AG09309 (cell line): Measurements from ENCODE around the gene TPSAB1.
"Not testable (repeated sequence)": the region's sequence is repeated elsewhere in the genome, so short reads cannot be mapped to it uniquely, and the experiment has no call there.

Source experiments
- DNase-seq: peaks from one replicate; pipeline ENCODE4 v3.0.0-alpha.2; 2010; ENCODE audit warnings: low read depth
- H3K4me3 ChIP-seq: 2 replicates; pipeline ENCODE4 v1.5.1; 2011; ENCODE audit warnings: mild to moderate bottlenecking, low read depth, low read length, moderate library complexity; ENCODE audit not compliant: control insufficient read depth
- TF ChIP-seq, protein P1 (sequence below): IDR thresholded peaks from 2 replicates; pipeline ENCODE4 v1.5.1; 2011; ENCODE audit warnings: mild to moderate bottlenecking, low read depth, low read length, inconsistent platforms; ENCODE audit not compliant: insufficient read depth, control insufficient read depth; ENCODE audit errors: missing control alignments

The TPSAB1 gene

DNA sequence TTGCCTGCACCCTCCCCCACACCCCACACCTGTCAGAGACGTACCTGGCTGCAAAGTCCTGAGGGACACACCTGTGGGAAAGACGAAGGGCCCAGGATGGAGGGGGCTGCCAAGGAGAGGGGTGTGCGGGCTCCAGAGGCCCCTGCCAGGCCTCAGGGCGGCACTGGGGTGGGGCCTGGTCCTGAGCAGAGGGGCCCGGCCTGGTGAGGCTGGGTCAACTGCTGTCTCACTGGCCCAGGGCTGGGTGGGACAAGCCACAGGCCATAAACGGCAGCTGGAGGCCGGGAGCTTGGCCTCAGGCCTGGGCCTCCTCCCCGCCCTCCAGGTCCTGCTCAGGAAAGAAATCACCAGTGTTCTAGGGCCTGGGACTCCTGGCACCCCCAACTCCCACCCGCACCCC is 15.9 kb upstream of the TPSAB1 start:
- no peak overlapping the region for H3K4me3 ChIP-seq
- TF ChIP-seq, protein P1, sequence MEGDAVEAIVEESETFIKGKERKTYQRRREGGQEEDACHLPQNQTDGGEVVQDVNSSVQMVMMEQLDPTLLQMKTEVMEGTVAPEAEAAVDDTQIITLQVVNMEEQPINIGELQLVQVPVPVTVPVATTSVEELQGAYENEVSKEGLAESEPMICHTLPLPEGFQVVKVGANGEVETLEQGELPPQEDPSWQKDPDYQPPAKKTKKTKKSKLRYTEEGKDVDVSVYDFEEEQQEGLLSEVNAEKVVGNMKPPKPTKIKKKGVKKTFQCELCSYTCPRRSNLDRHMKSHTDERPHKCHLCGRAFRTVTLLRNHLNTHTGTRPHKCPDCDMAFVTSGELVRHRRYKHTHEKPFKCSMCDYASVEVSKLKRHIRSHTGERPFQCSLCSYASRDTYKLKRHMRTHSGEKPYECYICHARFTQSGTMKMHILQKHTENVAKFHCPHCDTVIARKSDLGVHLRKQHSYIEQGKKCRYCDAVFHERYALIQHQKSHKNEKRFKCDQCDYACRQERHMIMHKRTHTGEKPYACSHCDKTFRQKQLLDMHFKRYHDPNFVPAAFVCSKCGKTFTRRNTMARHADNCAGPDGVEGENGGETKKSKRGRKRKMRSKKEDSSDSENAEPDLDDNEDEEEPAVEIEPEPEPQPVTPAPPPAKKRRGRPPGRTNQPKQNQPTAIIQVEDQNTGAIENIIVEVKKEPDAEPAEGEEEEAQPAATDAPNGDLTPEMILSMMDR, result no peak
- no peak for DNase-seq

GRCh38 chr16:1225051-1225451 is 15.5 kb upstream of the TPSAB1 start, which contains the start of gene TPSG1:
TSS of gene TPSG1 (minus strand) at chr16:1225268. CDS start at chr16:1225252, 16 bp downstream.
- no peak within 1 kb of the TSS for H3K4me3 ChIP-seq
- no peak for DNase-seq
- TF ChIP-seq, protein P1, result no peak

- not testable (repeated sequence) for DNase-seq, H3K4me3 ChIP-seq
These were observed 14.7 kb upstream of the TPSAB1 start for GRCh38 chr16:1225728-1226311.

DNA sequence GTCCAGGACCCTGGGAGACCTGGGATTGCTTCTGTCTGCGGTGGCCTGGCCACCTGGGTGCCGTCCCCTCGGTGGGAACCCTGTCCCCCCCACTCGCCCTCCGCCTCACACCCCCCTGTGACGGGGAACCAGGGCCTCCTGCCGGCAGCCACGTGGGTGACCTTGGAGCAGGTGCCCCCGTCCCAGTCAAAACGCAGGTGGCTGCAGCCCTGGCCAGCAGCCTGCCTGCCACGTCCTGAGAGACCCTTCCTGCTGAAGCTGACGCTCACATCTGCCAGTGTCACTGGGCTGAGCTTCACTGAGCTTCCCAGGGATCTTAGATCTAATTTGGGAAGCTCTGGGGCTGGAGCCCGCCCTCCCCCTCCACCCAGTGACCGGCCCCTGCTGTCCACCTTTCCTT is 13.8 kb upstream of the TPSAB1 start:
- not testable (repeated sequence) for H3K4me3 ChIP-seq

DNA sequence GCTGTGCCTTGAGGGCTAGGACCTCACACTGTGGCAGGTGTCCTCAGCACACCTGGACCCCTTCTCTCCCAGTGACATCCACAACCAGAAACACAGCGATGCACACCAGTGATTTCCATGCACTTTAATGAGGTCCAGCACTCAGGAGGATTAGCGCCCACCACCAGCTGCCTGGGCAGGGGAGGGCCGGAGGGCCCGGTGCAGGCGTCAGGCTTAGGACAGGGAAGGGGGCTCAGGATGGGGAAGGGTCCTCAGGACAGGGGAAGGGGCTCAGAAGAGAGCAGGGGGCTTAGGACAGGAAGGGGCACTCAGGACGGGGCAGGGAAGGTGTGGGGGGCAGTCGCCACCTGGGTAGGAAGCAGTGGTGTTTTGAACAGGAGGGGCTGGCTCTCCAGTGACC is 12.3 kb upstream of the TPSAB1 start:
- not testable (repeated sequence) for H3K4me3 ChIP-seq

More for the DNA sequence above, 13.8 kb upstream of the TPSAB1 start:
- not testable (repeated sequence) for DNase-seq

DNA sequence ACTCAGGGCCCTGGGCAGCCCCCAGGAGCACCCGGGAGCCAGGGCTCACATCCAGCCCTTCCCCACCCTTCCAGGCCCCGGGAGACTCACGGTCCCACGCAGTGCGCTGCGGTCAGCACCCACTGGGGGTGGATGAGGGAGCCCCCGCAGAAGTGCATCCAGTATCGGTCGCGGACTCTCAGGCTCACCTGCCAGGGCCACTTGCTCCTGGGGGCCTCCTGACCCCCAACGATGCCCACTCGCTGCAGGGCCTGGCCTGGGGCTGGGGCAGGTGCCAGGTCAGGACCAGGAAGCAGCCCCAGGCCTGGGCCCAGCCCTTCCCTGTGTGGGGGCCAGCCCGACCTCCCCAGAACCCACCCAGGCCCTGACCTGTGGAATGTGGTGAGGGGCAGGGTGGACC is 11.0 kb upstream of the TPSAB1 start:
- H3K4me3 ChIP-seq, DNase-seq: not testable (repeated sequence)

More for the DNA sequence above, 12.3 kb upstream of the TPSAB1 start:
- DNase-seq, result not testable (repeated sequence)

GRCh38 chr16:1230084-1230470 is 10.4 kb upstream of the TPSAB1 start, which contains the start of gene TPSB2:
TSS of gene TPSB2 (minus strand) at chr16:1230184. CDS start at chr16:1229951, 233 bp downstream.
- H3K4me3 ChIP-seq, DNase-seq: not testable (repeated sequence)

- not testable (repeated sequence) for H3K4me3 ChIP-seq, DNase-seq
These were observed 9.9 kb upstream of the TPSAB1 start for GRCh38 chr16:1230471-1231212.

DNA sequence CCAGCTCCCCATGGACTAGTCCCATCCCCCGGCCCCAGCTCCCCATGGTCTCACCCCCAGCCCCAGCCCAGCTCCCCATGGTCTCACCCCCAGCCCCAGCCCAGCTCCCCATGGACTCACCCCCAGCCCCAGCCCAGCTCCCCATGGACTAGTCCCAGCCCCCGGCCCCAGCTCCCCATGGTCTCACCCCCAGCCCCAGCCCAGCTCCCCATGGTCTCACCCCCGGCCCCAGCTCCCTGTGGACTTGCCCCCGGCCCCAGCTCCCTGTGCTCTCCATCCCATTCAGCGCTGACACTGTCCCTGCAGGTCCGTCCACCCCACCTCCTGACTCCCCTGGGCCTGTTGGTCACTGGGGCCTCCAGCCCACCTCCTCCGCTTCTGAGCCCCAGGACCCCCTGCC is 9.2 kb upstream of the TPSAB1 start:
- not testable (repeated sequence) for H3K4me3 ChIP-seq, DNase-seq

DNA sequence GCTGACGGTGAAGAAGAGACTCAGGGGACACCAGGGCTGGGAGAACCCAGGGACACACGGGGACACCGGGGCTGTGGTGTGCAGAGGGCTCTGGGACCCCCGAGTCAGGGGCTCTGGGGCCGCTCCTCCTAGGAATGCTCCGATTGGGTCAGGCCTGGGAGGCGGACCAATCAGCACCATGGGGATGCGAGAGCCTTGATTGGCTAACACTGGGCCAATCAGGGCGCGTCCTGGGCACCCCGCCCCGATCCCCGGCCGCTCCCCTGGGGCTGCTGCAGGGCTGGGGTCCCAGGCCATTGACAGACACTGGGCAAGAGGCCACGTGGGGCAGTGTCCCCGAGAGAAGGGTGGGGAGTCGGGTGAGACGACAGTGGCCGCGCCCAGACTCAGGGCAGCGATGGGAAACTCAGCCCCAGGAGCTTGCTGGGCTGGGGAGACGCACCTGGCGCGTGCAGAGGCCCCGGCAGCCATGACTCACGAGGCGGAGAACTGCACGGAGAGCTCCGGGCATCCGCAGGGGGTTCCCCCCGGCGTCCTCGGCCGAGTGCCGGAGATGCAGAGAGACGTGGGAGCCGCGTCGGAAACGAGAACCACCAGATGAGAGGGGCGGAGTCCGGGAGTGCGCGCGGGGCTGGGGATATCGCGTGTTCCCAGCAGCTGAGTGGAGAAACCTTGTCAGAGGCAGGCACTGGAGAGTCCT is 8.3 kb upstream of the TPSAB1 start:
- H3K4me3 ChIP-seq, DNase-seq: not testable (repeated sequence)

DNA sequence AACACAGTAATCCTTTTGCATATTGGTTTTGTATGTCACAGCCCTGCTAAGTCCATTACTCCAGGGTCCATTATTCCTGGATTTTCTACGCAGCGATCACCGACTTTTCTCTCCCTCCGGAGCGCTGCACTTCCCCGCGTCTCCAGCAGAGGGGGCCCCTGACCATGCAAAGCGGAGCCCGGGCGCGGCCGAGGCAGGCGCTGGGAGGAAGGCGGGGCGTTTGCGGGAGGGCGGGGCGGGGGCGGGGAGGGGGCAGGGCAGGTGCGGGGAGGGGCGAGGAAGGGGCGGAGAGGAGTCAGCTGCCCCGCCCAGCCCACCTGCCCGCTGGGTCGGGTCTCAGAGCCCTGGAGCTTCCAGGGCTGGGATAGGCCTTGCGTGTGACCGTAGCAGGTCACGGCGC is 3.8 kb upstream of the TPSAB1 start:
- not testable (repeated sequence) for H3K4me3 ChIP-seq

More for the DNA sequence above, 3.8 kb upstream of the TPSAB1 start:
- not testable (repeated sequence) for DNase-seq
